HepG2 (cell line): ENCODE data around the gene PDZD7. TPM values are rescaled to one million over a fixed set of nuclear protein-coding genes. Genes with fewer than 3 reads are reported as not detected.

ENCODE experiments used
- DNMT1 ChIP-seq: sonication (generic); formaldehyde crosslinking; IDR thresholded peaks from 2 replicates; pipeline ENCODE4 v1.5.1; 2020; ENCODE audit warnings: mild to moderate bottlenecking, missing genetic modification reagents
- FOXC1 ChIP-seq: sonication (generic); formaldehyde crosslinking; IDR thresholded peaks from 2 replicates; pipeline ENCODE4 v1.8.0; 2022; ENCODE audit warnings: mild to moderate bottlenecking, missing genetic modification reagents, borderline replicate concordance
- GATAD1 ChIP-seq: IDR thresholded peaks from 2 replicates; pipeline ENCODE4 v1.6.1; 2016; ENCODE audit warnings: missing genetic modification reagents, missing compliant biosample characterization
- GATAD2A ChIP-seq: IDR thresholded peaks from 2 replicates; pipeline ENCODE4 v1.6.1; 2016
- MED1 ChIP-seq: sonication (generic); formaldehyde crosslinking; IDR thresholded peaks from 2 replicates; pipeline ENCODE4 v1.4.0; 2020; ENCODE audit warnings: missing genetic modification reagents
- SOX6 ChIP-seq, 2 experiments: fragments of 450-650 bp in 1 of 2; sonication (generic) in 1 of 2; formaldehyde crosslinking in 1 of 2; IDR thresholded peaks; 2 replicates each; pipeline versions ENCODE4 v1.4.0 to v1.6.1; 2017 to 2020; ENCODE audit warnings: antibody characterized with exemption in 1 of 2, mild to moderate bottlenecking in 1 of 2, missing genetic modification reagents in 1 of 2
- STAG1 ChIP-seq: sonication (generic); formaldehyde crosslinking; IDR thresholded peaks from 2 replicates; pipeline ENCODE4 v1.4.0; 2020; ENCODE audit warnings: missing genetic modification reagents
- TBX2 ChIP-seq: sonication (generic); formaldehyde crosslinking; IDR thresholded peaks from 2 replicates; pipeline ENCODE4 v1.5.0; 2020; ENCODE audit warnings: missing genetic modification reagents, mild to moderate bottlenecking, borderline replicate concordance
- THAP11 ChIP-seq: IDR thresholded peaks from 2 replicates; pipeline ENCODE4 v1.6.1; 2016; ENCODE audit warnings: missing biosample characterization, missing genetic modification reagents
- TSC22D2 ChIP-seq: sonication (generic); formaldehyde crosslinking; IDR thresholded peaks from 2 replicates; pipeline ENCODE4 v1.5.1; 2020; ENCODE audit warnings: missing genetic modification reagents, mild to moderate bottlenecking, borderline replicate concordance
- ZBTB7A ChIP-seq: sonication (generic); formaldehyde crosslinking; IDR thresholded peaks from 2 replicates; pipeline ENCODE4 v1.8.0; 2022; ENCODE audit warnings: mild to moderate bottlenecking, missing genetic modification reagents
- ZNF138 ChIP-seq: sonication (generic); formaldehyde crosslinking; IDR thresholded peaks from 2 replicates; pipeline ENCODE4 v1.5.0; 2020; ENCODE audit warnings: mild to moderate bottlenecking, low read depth, missing genetic modification reagents
- ZNF552 ChIP-seq: sonication (generic); formaldehyde crosslinking; IDR thresholded peaks from 2 replicates; pipeline ENCODE4 v1.9.0; 2022; ENCODE audit warnings: missing genetic modification reagents, mild to moderate bottlenecking, borderline replicate concordance
- ZNF709 ChIP-seq: sonication (generic); formaldehyde crosslinking; IDR thresholded peaks from 2 replicates; pipeline ENCODE4 v1.5.0; 2020; ENCODE audit warnings: mild to moderate bottlenecking, missing genetic modification reagents
- ZNF777 ChIP-seq: sonication (generic); formaldehyde crosslinking; IDR thresholded peaks from 2 replicates; pipeline ENCODE4 v1.4.0; 2020; ENCODE audit warnings: missing genetic modification reagents
- ZNF891 ChIP-seq: sonication (generic); formaldehyde crosslinking; IDR thresholded peaks from 2 replicates; pipeline ENCODE4 v1.5.0; 2020; ENCODE audit warnings: mild to moderate bottlenecking, missing genetic modification reagents
- ZSCAN29 ChIP-seq: sonication (generic); formaldehyde crosslinking; conservative IDR thresholded peaks from 2 replicates; pipeline ENCODE4 v1.4.0; 2020; ENCODE audit warnings: mild to moderate bottlenecking, missing genetic modification reagents
- ZSCAN31 ChIP-seq: sonication (generic); formaldehyde crosslinking; IDR thresholded peaks from 2 replicates; pipeline ENCODE4 v1.5.0; 2020; ENCODE audit warnings: low read depth, mild to moderate bottlenecking, missing genetic modification reagents
- polyA plus RNA-seq, 8 experiments: library from polyadenylated mRNA; depleted of rRNA in 3 of 8; stranded (reverse) in 7 of 8; unstranded in 1 of 8; fragments of >200 nt; fragmentation: Illumina TruSeq in 4 of 8; extraction: Trizol in 4 of 8; gene quantifications; 2 replicates each; pipeline versions ENCODE4 v1.2.1 to v1.2.3, GENCODE V29; 2011 to 2016; ENCODE audit warnings: low read depth in 4 of 8, missing spikeins in 1 of 8, mixed read lengths in 1 of 8; ENCODE audit not compliant: insufficient read depth in 1 of 8
- total RNA-seq, 5 experiments: library from RNA; depleted of rRNA; stranded (reverse); fragments of >200 nt; fragmentation: Illumina TruSeq; extraction: Trizol; gene quantifications; 2 replicates each; pipeline ENCODE4 v1.2.3, GENCODE V29; 2016; ENCODE audit warnings: low read depth in 1 of 5
- TF ChIP-seq, protein P1 (sequence below): sonication (generic); formaldehyde crosslinking; IDR thresholded peaks from 2 replicates; pipeline ENCODE4 v1.5.1; 2020; ENCODE audit warnings: mild to moderate bottlenecking, missing genetic modification reagents, moderate library complexity
- TF ChIP-seq, protein P2 (sequence below): IDR thresholded peaks from 2 replicates; pipeline ENCODE4 v1.6.1; 2018; ENCODE audit warnings: missing genetic modification reagents, mild to moderate bottlenecking, missing compliant biosample characterization
- TF ChIP-seq, protein P3 (sequence below), 2 experiments: sonication (generic) in 1 of 2; formaldehyde crosslinking in 1 of 2; IDR thresholded peaks; 2 replicates each; pipeline versions ENCODE4 v1.4.0 to v1.6.1; 2018 to 2020; ENCODE audit warnings: missing genetic modification reagents in 2 of 2, borderline replicate concordance in 1 of 2, low read depth in 1 of 2, mild to moderate bottlenecking in 1 of 2, missing biosample characterization in 1 of 2
- TF ChIP-seq, protein P4 (sequence below): sonication (generic); formaldehyde crosslinking; IDR thresholded peaks from 2 replicates; pipeline ENCODE4 v1.8.1; 2022; ENCODE audit warnings: mild to moderate bottlenecking, missing genetic modification reagents

PDZD7 gene
- total and polyA plus RNA-seq, 2 of the 13 experiments (the other 11 are each of a cell fraction or from before 2014, with no cell fraction given), result 0.58 to 0.73 TPM

DNA sequence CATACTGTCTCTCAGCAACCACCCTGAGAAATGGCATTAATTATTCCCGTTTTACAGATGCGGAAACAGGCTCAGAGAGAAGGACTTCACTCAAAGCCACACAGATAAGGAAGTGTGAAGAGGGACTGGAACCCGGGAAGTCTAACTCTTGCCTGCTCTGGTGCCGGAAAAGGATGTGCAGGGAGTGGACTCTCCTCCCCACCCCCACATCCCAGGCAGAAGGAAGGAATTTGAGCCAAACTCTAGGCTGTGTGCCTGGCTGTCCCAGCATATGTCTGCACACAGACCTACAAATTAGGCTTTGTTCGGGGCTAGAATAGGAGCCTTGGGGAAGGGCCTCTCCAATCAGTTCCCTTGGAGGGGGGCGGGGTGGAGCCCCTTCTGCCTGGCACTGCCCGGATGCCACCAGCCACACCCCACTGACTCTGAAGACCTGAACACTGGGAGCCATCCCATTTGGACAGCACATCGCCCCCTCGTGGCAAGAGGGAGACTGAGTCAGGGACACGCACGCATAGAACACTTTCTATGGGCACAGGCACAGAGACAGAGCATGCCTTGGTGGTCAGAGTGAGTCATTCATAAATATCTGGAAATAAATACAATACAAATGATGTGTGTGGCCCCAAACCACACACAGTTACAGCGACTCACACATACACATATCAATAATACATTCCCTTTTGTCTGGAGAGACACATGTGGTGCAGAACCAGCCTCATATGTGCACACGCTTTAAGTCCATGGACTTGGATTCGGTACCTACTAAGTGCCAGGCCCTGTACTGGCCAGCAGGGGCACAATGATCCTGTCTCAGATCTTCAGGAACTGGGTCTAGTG, 18.2 kb downstream of the PDZD7 start (continued):
- no peak for TF ChIP-seq ZBTB7A
- TF ChIP-seq ZNF552 (CRISPR knock-in tag), result peak; percentile 35; the same call in 1 of the 2 replicates
- TF ChIP-seq MED1 (CRISPR knock-in tag), result 0 out of 2 replicates have a peak, but pooled peaks have one; percentile 21
- TF ChIP-seq ZNF709 (CRISPR knock-in tag), result peak; percentile 53; the same call in 1 of the 2 replicates
- no peak for TF ChIP-seq ZSCAN29
- peak; percentile 10; the same call in 1 of the 2 replicates for TF ChIP-seq ZSCAN31 (CRISPR knock-in tag)
- TF ChIP-seq, protein P1, sequence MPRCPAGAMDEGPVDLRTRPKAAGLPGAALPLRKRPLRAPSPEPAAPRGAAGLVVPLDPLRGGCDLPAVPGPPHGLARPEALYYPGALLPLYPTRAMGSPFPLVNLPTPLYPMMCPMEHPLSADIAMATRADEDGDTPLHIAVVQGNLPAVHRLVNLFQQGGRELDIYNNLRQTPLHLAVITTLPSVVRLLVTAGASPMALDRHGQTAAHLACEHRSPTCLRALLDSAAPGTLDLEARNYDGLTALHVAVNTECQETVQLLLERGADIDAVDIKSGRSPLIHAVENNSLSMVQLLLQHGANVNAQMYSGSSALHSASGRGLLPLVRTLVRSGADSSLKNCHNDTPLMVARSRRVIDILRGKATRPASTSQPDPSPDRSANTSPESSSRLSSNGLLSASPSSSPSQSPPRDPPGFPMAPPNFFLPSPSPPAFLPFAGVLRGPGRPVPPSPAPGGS, result no peak
- TF ChIP-seq DNMT1 (CRISPR knock-in tag), result no peak
- TF ChIP-seq GATAD2A (CRISPR knock-in tag), result peak; percentile 31; the same call in 1 of the 2 replicates
- TF ChIP-seq, protein P2, sequence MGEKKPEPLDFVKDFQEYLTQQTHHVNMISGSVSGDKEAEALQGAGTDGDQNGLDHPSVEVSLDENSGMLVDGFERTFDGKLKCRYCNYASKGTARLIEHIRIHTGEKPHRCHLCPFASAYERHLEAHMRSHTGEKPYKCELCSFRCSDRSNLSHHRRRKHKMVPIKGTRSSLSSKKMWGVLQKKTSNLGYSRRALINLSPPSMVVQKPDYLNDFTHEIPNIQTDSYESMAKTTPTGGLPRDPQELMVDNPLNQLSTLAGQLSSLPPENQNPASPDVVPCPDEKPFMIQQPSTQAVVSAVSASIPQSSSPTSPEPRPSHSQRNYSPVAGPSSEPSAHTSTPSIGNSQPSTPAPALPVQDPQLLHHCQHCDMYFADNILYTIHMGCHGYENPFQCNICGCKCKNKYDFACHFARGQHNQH, result 0 out of 2 replicates have a peak, but pooled peaks have one; percentile 16
- TF ChIP-seq STAG1 (CRISPR knock-in tag), result peak; percentile 75
- TF ChIP-seq FOXC1 (CRISPR knock-in tag), result no peak
- TF ChIP-seq ZNF891, result 0 out of 2 replicates have a peak, but pooled peaks have one; percentile 21
- TF ChIP-seq ZNF138, result no peak
- TF ChIP-seq SOX6 (IDR thresholded peaks at IDR 0.05), result no peak
- no peak for TF ChIP-seq SOX6 (CRISPR knock-in tag; IDR thresholded peaks at IDR 0.05)
- TF ChIP-seq, protein P3, sequence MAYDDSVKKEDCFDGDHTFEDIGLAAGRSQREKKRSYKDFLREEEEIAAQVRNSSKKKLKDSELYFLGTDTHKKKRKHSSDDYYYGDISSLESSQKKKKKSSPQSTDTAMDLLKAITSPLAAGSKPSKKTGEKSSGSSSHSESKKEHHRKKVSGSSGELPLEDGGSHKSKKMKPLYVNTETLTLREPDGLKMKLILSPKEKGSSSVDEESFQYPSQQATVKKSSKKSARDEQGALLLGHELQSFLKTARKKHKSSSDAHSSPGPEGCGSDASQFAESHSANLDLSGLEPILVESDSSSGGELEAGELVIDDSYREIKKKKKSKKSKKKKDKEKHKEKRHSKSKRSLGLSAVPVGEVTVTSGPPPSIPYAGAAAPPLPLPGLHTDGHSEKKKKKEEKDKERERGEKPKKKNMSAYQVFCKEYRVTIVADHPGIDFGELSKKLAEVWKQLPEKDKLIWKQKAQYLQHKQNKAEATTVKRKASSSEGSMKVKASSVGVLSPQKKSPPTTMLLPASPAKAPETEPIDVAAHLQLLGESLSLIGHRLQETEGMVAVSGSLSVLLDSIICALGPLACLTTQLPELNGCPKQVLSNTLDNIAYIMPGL (CRISPR knock-in tag; IDR thresholded peaks at IDR 0.05; ENCODE audit: borderline replicate concordance in 1 of 2, low read depth in 1 of 2), result peak; percentile 88 to 93; a peak in 3 of 4 replicates
- TF ChIP-seq TSC22D2 (CRISPR knock-in tag), result no peak
- TF ChIP-seq TBX2, result peak; percentile 43; the same call in 1 of the 2 replicates
- peak; percentile 40 for TF ChIP-seq THAP11 (CRISPR knock-in tag)
- TF ChIP-seq, protein P4, sequence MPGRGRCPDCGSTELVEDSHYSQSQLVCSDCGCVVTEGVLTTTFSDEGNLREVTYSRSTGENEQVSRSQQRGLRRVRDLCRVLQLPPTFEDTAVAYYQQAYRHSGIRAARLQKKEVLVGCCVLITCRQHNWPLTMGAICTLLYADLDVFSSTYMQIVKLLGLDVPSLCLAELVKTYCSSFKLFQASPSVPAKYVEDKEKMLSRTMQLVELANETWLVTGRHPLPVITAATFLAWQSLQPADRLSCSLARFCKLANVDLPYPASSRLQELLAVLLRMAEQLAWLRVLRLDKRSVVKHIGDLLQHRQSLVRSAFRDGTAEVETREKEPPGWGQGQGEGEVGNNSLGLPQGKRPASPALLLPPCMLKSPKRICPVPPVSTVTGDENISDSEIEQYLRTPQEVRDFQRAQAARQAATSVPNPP (CRISPR knock-in tag), result no peak
- TF ChIP-seq ZNF777 (CRISPR knock-in tag), result no peak
- TF ChIP-seq GATAD1, result peak; percentile 19; the same call in 1 of the 2 replicates
